Prostate gland (tissue), 2 donors: ENCODE measurements around the gene TSSK6. TPM values are rescaled to one million over a fixed set of nuclear protein-coding genes. Genes with fewer than 3 reads are reported as not detected.

Experiments
- DNase-seq: peaks from one replicate; pipeline ENCODE4 v3.0.0-alpha.2; 2019; ENCODE audit warnings: low spot score
- H3K27ac ChIP-seq, 2 donors: fragments of 200-600 bp; sonication (generic); 2 replicates each; pipeline ENCODE4 v1.5.1; 2017 to 2019
- H3K27me3 ChIP-seq: fragments of 200-600 bp; sonication (generic); replicated peaks from 2 replicates; pipeline ENCODE4 v1.5.1; 2019; ENCODE audit not compliant: insufficient read depth
- H3K36me3 ChIP-seq, 2 donors: fragments of 200-600 bp; sonication (generic); 1 replicate in 1 of 2; 2 replicates in 1 of 2; pipeline versions ENCODE4 v1.5.1 to v1.8.1; 2017 to 2019
- H3K4me1 ChIP-seq: fragments of 200-600 bp; sonication (generic); replicated peaks from 2 replicates; pipeline ENCODE4 v1.5.1; 2019
- H3K4me3 ChIP-seq, 2 donors: fragments of 200-600 bp; sonication (generic); 2 replicates each; pipeline ENCODE4 v1.5.1; 2017 to 2019
- H3K9me3 ChIP-seq: fragments of 200-600 bp; sonication (generic); 2 replicates; pipeline ENCODE4 v1.5.1; 2017
- CTCF ChIP-seq, 4 experiments: fragments of 200-600 bp in 2 of 4; fragments of 450-650 bp in 2 of 4; sonication (generic) in 2 of 4; IDR thresholded peaks; 1 replicate in 3 of 4; 2 replicates in 1 of 4; pipeline ENCODE4 v1.5.1; 2016 to 2019; ENCODE audit warnings: antibody characterized with exemption in 4 of 4, mild to moderate bottlenecking in 2 of 4, moderate library complexity in 2 of 4
- POLR2A ChIP-seq: fragments of 450-650 bp; IDR thresholded peaks from one replicate; pipeline ENCODE4 v1.6.1; 2016; ENCODE audit warnings: antibody characterized with exemption, mild to moderate bottlenecking
- POLR2AphosphoS5 ChIP-seq: sonication (generic); formaldehyde crosslinking; IDR thresholded peaks from one replicate; pipeline ENCODE4 v1.6.1; 2017; ENCODE audit warnings: antibody characterized with exemption
- WGBS: methylation state at CpG from one replicate; pipeline ENCODE4 v1.1.5; 2018; 5-methylcytosine and 5-hydroxymethylcytosine counted together
- intact Hi-C: fragments of 100-400 bp; cut with DNase I; formaldehyde crosslinking; loops from one replicate; pipeline ENCODE4 v1.14.2; 2022
- total RNA-seq, 2 donors: library from RNA; depleted of rRNA; stranded (reverse); fragments of >200 nt; gene quantifications; one replicate each; pipeline ENCODE4 v1.1.0, GENCODE V29; 2016

The TSSK6 gene
- total RNA-seq, 2 donors from 2014 or later = 7.3 to 22.3 TPM

- Histone ChIP-seq H3K27me3 (no peaks in the 10 kb centered on the region), H3K9me3 (no peaks in the 10 kb centered on the region), H3K4me1 (no peaks in the 10 kb centered on the region), H3K27ac (no peak overlapping the region), H3K4me3 (no peak overlapping the region), H3K36me3 (peaks cover 0 to 11% of the 10 kb centered on the region in 2 donors)
- WGBS = 90% methylated on average over 3 of the region's 3 CpGs
- no peak for TF ChIP-seq POLR2A
- no peak for TF ChIP-seq POLR2AphosphoS5
- TF ChIP-seq CTCF (IDR thresholded peaks at IDR 0.05) = no peak
- DNase-seq = no peak
- intact Hi-C loops = no loop called here
Observed at GRCh38 chr19:19470579-19470978, 44.8 kb downstream of the TSSK6 start.

- intact Hi-C loops = no loop called here
- Histone ChIP-seq H3K27me3 (no peaks in the 10 kb centered on the region), H3K4me1 (no peaks in the 10 kb centered on the region), H3K4me3 (no peak overlapping the region), H3K9me3 (no peaks in the 10 kb centered on the region), H3K36me3 (peaks cover 0 to 14% of the 10 kb centered on the region in 2 donors), H3K27ac (no peak overlapping the region)
- 94% methylated on average over 2 of the region's 2 CpGs for WGBS
- no peak for DNase-seq
- TF ChIP-seq CTCF (IDR thresholded peaks at IDR 0.05) (no peak), POLR2AphosphoS5 (no peak), POLR2A (no peak)
Observed at GRCh38 chr19:19468424-19469050, 46.8 kb downstream of the TSSK6 start.

GRCh38 chr19:19466201-19466600 is 49.1 kb downstream of the TSSK6 start:
- no peak overlapping the region for H3K4me3 ChIP-seq
- intact Hi-C loops = no loop called here
- H3K36me3 ChIP-seq = peaks cover 0 to 14% of the 10 kb centered on the region in 2 donors
- no peak overlapping the region for H3K27ac ChIP-seq
- H3K27me3 ChIP-seq = no peaks in the 10 kb centered on the region
- no peak for TF ChIP-seq CTCF (IDR thresholded peaks at IDR 0.05)
- TF ChIP-seq POLR2AphosphoS5 = no peak
- no peak for TF ChIP-seq POLR2A
- no peak for DNase-seq
- H3K9me3 ChIP-seq = no peaks in the 10 kb centered on the region
- 92% methylated on average over 6 of the region's 6 CpGs for WGBS
- H3K4me1 ChIP-seq = peaks cover 10% of the 10 kb centered on the region

- no peak overlapping the region for H3K4me3 ChIP-seq
- TF ChIP-seq POLR2A (no peak), CTCF (IDR thresholded peaks at IDR 0.05) (no peak), POLR2AphosphoS5 (no peak)
- intact Hi-C loops = no loop called here
- H3K27ac ChIP-seq = no peak overlapping the region
- no peaks in the 10 kb centered on the region for H3K27me3 ChIP-seq
- 94% methylated on average over 12 of the region's 12 CpGs for WGBS
- peaks cover 0 to 14% of the 10 kb centered on the region in 2 donors for H3K36me3 ChIP-seq
- peaks cover 10% of the 10 kb centered on the region for H3K4me1 ChIP-seq
- H3K9me3 ChIP-seq = no peaks in the 10 kb centered on the region
- no peak for DNase-seq
Observed at GRCh38 chr19:19465436-19466070, 49.8 kb downstream of the TSSK6 start.
